Colonic mucosa (tissue), 4 donors: Measurements from ENCODE around the gene CASTOR1. TPM values are rescaled to one million over a fixed set of nuclear protein-coding genes. Genes with fewer than 3 reads are reported as not detected.

Experiments
- DNase-seq: peaks from one replicate; pipeline ENCODE4 v3.0.0-alpha.2; 2020
- H3K27ac ChIP-seq: fragments of 200-600 bp; one replicate; pipeline ENCODE4 v1.8.0; 2021
- H3K27me3 ChIP-seq: fragments of 200-600 bp; one replicate; pipeline ENCODE4 v1.8.0; 2021
- H3K36me3 ChIP-seq: fragments of 200-600 bp; one replicate; pipeline ENCODE4 v1.8.0; 2021
- H3K4me1 ChIP-seq: fragments of 200-600 bp; one replicate; pipeline ENCODE4 v1.8.0; 2021; ENCODE audit warnings: mild to moderate bottlenecking
- H3K4me3 ChIP-seq: fragments of 200-600 bp; one replicate; pipeline ENCODE4 v1.8.0; 2021
- H3K9ac ChIP-seq, 2 donors: one replicate each; pipeline ENCODE4 v1.7.0; 2013; ENCODE audit warnings: control low read depth in 2 of 2, low read depth in 2 of 2, low read length in 2 of 2
- H3K9me3 ChIP-seq: fragments of 200-600 bp; one replicate; pipeline ENCODE4 v1.8.0; 2021
- CTCF ChIP-seq: fragments of 200-600 bp; IDR thresholded peaks from one replicate; pipeline ENCODE4 v1.8.0; 2022; ENCODE audit warnings: antibody characterized with exemption, mild to moderate bottlenecking
- intact Hi-C: fragments of 100-400 bp; cut with DNase I; formaldehyde crosslinking; loops from one replicate; pipeline ENCODE4 v1.14.1; 2022
- total RNA-seq, 2 donors: library from RNA; stranded (reverse); fragmentation: NEBNext Ultra II Directional in 1 of 2; extraction: Animal tissue kit (Norgen Biotek cat#: 25700) in 1 of 2; gene quantifications; one replicate each; pipeline ENCODE4 v1.2.1, GENCODE V29; 2021
- donor health status: healthy.
- donor health status: DM: no; HTN: no; CAD: no.
- donor health status: DM: no; HTN: no; CAD: no.

CASTOR1 gene
- total RNA-seq, 2 donors from 2014 or later, result 4.5 to 5.0 TPM

- Histone ChIP-seq H3K9me3 (no peaks in the 10 kb centered on the region), H3K27ac (no peak overlapping the region), H3K4me3 (no peak overlapping the region), H3K27me3 (no peaks in the 10 kb centered on the region), H3K36me3 (no peaks in the 10 kb centered on the region), H3K9ac (no peak overlapping the region), H3K4me1 (peaks cover 24% of the 10 kb centered on the region)
- intact Hi-C loops, result no loop called here
- no peak for TF ChIP-seq CTCF
- no peak for DNase-seq
Measured at GRCh38 chr22:30317778-30318177, 28.5 kb upstream of the CASTOR1 start.

GRCh38 chr22:30315962-30316576 is 26.8 kb upstream of the CASTOR1 start:
- Histone ChIP-seq H3K9me3 (no peaks in the 10 kb centered on the region), H3K27ac (no peak overlapping the region), H3K27me3 (no peaks in the 10 kb centered on the region), H3K36me3 (no peaks in the 10 kb centered on the region), H3K4me3 (no peak overlapping the region), H3K9ac (no peak overlapping the region), H3K4me1 (peaks cover 37% of the 10 kb centered on the region)
- intact Hi-C loops, result no loop called here
- TF ChIP-seq CTCF, result no peak
- DNase-seq, result no peak

GRCh38 chr22:30314915-30315314 is 25.6 kb upstream of the CASTOR1 start:
- TF ChIP-seq CTCF, result no peak
- Histone ChIP-seq H3K36me3 (no peaks in the 10 kb centered on the region), H3K9ac (no peak overlapping the region), H3K4me1 (peaks cover 48% of the 10 kb centered on the region), H3K9me3 (no peaks in the 10 kb centered on the region), H3K27ac (no peak overlapping the region), H3K4me3 (no peak overlapping the region), H3K27me3 (no peaks in the 10 kb centered on the region)
- DNase-seq, result no peak
- intact Hi-C loops, result no loop called here

GRCh38 chr22:30313527-30314363 is 24.4 kb upstream of the CASTOR1 start:
- H3K27ac ChIP-seq, result no peak overlapping the region

GRCh38 chr22:30312053-30312452 is 22.7 kb upstream of the CASTOR1 start:
- H3K9ac ChIP-seq, result peak overlapping the region in 1 of 2 donors; percentile 29
- peak overlapping the region; percentile 84 for H3K27ac ChIP-seq
- DNase-seq, result no peak
- intact Hi-C loops, result no loop called here
- H3K4me3 ChIP-seq, result no peak overlapping the region
- no peaks in the 10 kb centered on the region for H3K9me3 ChIP-seq
- TF ChIP-seq CTCF, result no peak
- H3K27me3 ChIP-seq, result no peaks in the 10 kb centered on the region
- H3K36me3 ChIP-seq, result no peaks in the 10 kb centered on the region
- H3K4me1 ChIP-seq, result peaks cover 49% of the 10 kb centered on the region

More at GRCh38 chr22:30313527-30314363, 24.4 kb upstream of the CASTOR1 start:
- H3K9ac ChIP-seq, result no peak overlapping the region
- no peaks in the 10 kb centered on the region for H3K9me3 ChIP-seq
- H3K27me3 ChIP-seq, result no peaks in the 10 kb centered on the region
- H3K4me1 ChIP-seq, result peaks cover 54% of the 10 kb centered on the region
- intact Hi-C loops, result no loop called here
- no peak for DNase-seq
- TF ChIP-seq CTCF, result no peak
- no peak overlapping the region for H3K4me3 ChIP-seq
- H3K36me3 ChIP-seq, result no peaks in the 10 kb centered on the region
